ENCODE data around the gene CELSR1.

CELSR1 gene

GRCh38 chr22:46439576-46440465 lies 97.6 kb downstream of the CELSR1 start:
- no peak for DNase-seq

GRCh38 chr22:46439111-46439510 lies 98.3 kb downstream of the CELSR1 start:
- no peak for DNase-seq

GRCh38 chr22:46437671-46438440 lies 99.6 kb downstream of the CELSR1 start:
- no peak for DNase-seq

- DNase-seq, result no peak
These were observed 100.7 kb downstream of the CELSR1 start for GRCh38 chr22:46436595-46437175.

- DNase-seq, result no peak
These were observed 104.1 kb downstream of the CELSR1 start for GRCh38 chr22:46433318-46433717.

GRCh38 chr22:46432164-46433068 lies 105.0 kb downstream of the CELSR1 start:
- no peak for DNase-seq

GRCh38 chr22:46430961-46431838 lies 106.2 kb downstream of the CELSR1 start:
- DNase-seq, result no peak

GRCh38 chr22:46429325-46429853 lies 108.0 kb downstream of the CELSR1 start:
- no peak for DNase-seq

GRCh38 chr22:46428602-46429324 lies 108.7 kb downstream of the CELSR1 start:
- no peak for DNase-seq

GRCh38 chr22:46428171-46428570 lies 109.2 kb downstream of the CELSR1 start:
- no peak for DNase-seq

- no peak for DNase-seq
These were observed 112.4 kb downstream of the CELSR1 start for GRCh38 chr22:46425016-46425415.

- DNase-seq, result no peak
These were observed 112.9 kb downstream of the CELSR1 start for GRCh38 chr22:46424496-46424895.

- DNase-seq, result no peak
These were observed 114.5 kb downstream of the CELSR1 start for GRCh38 chr22:46422896-46423295.

- DNase-seq, result no peak
These were observed 116.2 kb downstream of the CELSR1 start for GRCh38 chr22:46421267-46421666.

GRCh38 chr22:46419754-46420571 lies 117.5 kb downstream of the CELSR1 start:
- DNase-seq, result no peak

- no peak for DNase-seq
These were observed 118.6 kb downstream of the CELSR1 start for GRCh38 chr22:46418827-46419226.

- DNase-seq, result no peak
These were observed 119.7 kb downstream of the CELSR1 start for GRCh38 chr22:46417769-46418168.

GRCh38 chr22:46416891-46417580 lies 120.4 kb downstream of the CELSR1 start:
- no peak for DNase-seq

- DNase-seq, result no peak
These were observed 120.9 kb downstream of the CELSR1 start for GRCh38 chr22:46416520-46416871.
